Daoy (cell line): Measurements from ENCODE around the gene SEC24A. TPM values are rescaled to one million over a fixed set of nuclear protein-coding genes. Genes with fewer than 3 reads are reported as not detected.
"Not testable (repeated sequence)": the region's sequence is repeated elsewhere in the genome, so short reads cannot be mapped to it uniquely, and the experiment has no call there.

Source experiments
- DNase-seq: peaks from one replicate; pipeline ENCODE4 v3.0.0-alpha.2; 2015; ENCODE audit warnings: low read depth
- total RNA-seq: library from RNA; depleted of rRNA; stranded (reverse); fragments of >200 nt; shearing (Covaris generic); gene quantifications from 2 replicates; pipeline ENCODE4 v1.2.3, GENCODE V29; 2014; rRNA removed

Gene SEC24A
- 15.4 and 18.9 TPM in 2 replicates for total RNA-seq

- peak; percentile 97 for DNase-seq
Measured at GRCh38 chr5:134648425-134649162, at the start of gene SEC24A. Gene SEC24A (plus strand): TSS chr5:134648785. CDS start chr5:134649077, 292 bp downstream.

- not testable (repeated sequence) for DNase-seq
Measured at GRCh38 chr5:134599820-134600219, 48.8 kb upstream of the SEC24A start.

DNA sequence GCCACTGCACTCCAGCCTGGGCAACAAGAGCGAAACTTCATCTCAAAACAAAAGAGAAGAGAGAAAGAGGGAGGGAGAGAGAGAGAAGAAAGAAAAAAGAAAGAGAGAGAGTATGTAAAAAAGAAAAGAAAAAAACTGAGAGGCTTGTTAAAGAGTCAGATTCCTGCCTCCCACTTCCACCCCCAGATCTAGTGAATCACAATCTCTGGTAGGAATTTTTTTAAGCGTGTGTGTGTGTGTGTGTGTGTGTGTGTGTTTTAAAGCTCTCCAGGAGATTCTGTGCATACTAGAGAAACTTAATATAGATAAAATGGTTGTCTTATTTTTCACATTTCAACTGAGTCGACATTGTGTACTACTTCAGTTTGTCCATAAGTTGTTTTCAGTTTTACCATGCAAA lies 48.0 kb upstream of the SEC24A start:
- DNase-seq, result no peak

- DNase-seq, result no peak
Measured at GRCh38 chr5:134603059-134603458, 45.5 kb upstream of the SEC24A start.

- no peak for DNase-seq
Measured at GRCh38 chr5:134604908-134605307, 43.7 kb upstream of the SEC24A start.

DNA sequence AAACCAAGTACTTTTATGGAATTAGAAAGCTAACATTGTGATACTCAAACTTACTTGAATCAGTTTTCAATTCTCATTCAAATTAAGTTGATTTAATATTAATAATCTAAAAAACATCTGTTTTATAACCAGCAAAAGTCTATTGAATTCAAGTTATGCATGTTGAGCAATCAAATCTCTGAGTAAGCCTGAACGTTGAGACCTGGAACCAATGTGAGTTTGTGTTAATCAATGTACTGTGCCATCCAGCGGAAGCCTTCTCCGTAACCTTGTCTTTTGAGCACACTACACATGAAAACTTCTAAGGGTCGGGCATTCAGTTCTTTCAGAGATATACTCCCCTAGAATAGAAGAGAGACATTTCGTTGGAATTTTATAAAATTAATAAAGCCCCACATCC lies 41.9 kb upstream of the SEC24A start:
- DNase-seq, result no peak

DNA sequence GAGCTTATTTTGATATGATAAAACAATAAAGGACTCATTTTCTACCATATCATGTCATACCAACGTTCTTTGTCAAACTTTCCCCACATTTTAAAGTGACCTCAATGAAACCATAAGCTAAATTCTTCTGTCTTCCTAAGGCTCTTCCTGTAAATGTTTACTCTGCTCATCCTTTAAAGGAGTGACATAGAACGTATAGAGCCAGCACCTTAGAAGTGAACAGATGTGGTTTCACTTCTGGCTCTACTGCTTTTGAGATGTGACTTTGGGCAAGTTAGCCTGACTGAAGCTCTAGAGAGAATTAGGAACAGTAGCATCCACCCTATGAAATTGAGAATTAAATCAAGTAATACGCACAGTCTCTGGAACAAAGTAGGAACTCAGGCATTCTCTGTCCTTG lies 40.0 kb upstream of the SEC24A start:
- no peak for DNase-seq

GRCh38 chr5:134609232-134609851 lies 39.2 kb upstream of the SEC24A start:
- DNase-seq, result no peak

DNA sequence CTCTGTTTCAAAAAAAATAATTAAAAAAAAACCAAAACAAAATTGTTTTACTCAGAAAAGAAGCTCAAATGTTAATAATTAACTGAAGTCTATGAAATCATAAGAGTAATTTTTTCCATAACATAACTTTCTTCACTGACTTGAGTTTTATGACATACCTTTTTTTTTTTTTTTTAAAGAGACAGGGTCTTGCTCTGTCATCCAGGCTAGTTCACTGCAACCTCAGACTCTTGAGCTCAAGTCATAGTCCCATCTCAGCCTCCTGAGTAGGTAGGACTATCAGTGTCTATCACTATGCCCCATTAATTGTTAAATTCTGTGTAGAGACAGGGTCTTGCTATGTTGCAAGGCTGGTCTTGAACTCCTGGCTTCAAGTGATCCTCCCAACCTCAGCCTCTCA lies 37.9 kb upstream of the SEC24A start:
- DNase-seq, result no peak

DNA sequence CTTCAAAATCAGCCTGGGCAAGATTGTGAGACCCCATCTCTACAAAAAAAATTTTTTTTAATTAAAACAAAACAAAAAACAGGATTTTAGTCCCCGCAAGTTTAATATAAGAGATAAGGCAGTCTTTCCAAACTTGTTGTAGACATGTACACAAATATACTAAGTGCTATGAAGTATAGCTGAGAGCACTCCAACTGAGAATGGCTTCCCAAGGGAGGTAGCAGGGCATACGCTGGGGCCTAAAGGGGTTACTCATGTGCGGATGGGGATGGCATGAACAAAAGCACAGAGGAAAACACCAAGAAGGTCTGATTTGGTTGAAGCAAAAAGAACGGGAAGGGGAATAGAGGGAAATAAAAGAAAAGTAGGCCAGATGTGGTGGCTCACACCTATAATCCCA lies 37.1 kb upstream of the SEC24A start:
- no peak for DNase-seq

GRCh38 chr5:134614450-134615085 lies 34.0 kb upstream of the SEC24A start:
- no peak for DNase-seq

DNA sequence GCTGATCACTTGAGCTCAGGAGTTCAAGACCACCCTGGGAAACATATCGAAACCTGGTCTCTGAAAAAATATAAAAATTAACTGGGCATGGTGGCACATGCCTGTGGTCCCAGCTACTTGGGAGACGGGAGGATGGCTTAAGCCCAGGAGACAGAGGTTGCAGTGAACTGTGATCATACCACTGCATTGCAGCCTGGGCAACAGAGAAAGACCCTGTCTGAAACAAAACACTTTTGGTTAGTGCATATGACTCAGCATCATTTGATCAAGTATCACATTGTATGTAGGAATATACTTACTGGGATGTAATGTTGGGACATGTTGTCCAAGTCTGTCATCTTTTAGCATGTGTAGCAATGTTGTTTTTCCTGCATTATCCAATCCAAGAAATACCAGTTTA lies 28.0 kb upstream of the SEC24A start:
- no peak for DNase-seq

GRCh38 chr5:134625559-134625958 lies 23.0 kb upstream of the SEC24A start:
- no peak for DNase-seq

DNA sequence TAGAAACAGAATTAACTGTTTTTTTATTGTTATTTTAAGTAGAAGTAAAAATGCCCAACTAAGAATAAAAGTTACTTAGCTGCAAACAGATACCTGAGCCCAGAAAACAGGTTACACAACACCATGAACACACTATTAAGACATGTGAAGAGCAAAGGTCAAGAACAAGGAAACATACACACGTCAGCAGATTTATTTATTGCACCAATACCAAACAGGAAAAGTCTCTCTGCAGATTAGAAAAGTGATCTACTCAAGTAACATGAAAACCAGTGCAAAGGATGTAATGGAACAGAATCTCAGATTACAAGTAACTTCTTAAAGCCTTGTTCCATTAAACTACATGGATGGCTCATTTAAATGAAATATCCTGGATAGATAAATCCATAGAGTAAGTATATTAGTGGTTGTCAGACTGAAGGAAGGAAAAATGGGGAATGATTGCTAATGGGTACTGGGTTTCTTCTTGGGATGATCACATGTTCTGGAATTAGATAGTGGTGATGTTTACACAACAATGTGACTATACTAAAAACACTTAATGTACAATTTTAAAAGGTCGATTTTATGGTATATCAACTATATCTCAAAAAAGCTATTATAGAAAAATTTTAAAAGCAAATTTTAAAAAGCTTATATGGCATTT lies 22.1 kb upstream of the SEC24A start:
- no peak for DNase-seq

DNA sequence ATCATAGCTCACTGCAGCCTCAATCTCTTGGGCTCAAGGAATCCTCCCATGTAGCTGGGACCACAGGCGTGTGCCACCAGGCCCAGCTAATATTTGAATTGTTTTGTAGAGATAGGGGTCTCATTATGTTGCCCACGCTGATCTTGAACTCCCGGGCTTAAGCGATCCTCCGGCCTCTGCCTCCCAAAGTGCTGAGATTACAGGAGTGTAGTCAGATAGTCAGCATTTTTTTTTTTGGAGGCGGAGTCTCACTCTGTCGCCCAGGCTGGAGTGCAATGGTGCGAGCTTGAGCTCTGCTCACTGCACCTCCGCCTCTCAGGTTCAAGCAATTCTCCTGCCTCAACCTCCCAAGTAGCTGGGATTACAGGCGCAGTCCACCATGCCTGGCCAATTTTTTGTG lies 14.4 kb upstream of the SEC24A start:
- DNase-seq, result no peak

DNA sequence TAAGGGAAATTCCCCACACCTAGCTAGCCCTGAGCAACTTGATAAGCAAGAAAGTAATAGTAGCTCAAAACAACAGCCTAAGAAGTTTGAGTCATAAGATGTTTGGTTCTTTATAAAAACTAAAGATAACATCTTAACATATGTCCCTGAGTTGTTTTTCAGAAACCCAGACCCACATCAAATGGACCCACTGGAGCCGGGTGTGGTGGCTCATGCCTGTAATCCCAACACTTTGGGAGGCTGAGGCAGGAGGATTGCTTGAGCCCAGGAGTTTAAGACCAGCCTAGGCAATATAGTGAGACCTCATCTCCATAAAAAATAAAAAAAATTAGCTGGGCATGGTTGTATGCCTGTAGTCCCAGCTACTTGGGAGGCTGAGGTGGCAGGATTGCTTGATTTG lies 13.2 kb upstream of the SEC24A start:
- not testable (repeated sequence) for DNase-seq

GRCh38 chr5:134637116-134637721 lies 11.4 kb upstream of the SEC24A start:
- no peak for DNase-seq

DNA sequence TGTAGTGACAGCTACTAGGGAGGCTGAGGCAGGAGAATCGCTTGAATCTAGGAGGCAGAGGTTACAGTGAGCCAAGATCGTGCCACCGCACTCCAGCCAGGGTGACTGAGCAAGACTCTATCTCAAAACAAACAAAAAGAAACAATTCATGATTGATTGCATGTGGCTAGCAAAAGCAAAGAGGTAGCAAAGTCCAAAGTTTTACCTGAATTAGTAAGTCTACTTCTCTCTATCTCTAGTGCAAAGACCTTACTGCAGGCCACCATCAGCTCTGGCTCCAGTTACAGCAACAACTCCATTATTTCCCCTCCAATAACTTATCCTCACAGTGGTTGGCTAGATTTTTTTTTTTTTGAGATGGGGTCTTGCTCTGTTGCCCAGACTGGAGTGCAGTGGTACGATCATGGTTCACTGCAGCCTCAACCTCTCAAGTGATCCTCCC lies 9.8 kb upstream of the SEC24A start:
- no peak for DNase-seq

GRCh38 chr5:134642931-134643530 lies 5.6 kb upstream of the SEC24A start:
- DNase-seq, result no peak

GRCh38 chr5:134647750-134648424 lies 698 bp upstream of the SEC24A start:
- DNase-seq, result peak; percentile 46
